Activated B cell treated with CpG ODN at 0.5 μM for 24 hours (primary cell): ENCODE data around the gene SERTAD4. TPM values are rescaled to one million over a fixed set of nuclear protein-coding genes. Genes with fewer than 3 reads are reported as not detected.
"Not testable (repeated sequence)": the region's sequence is repeated elsewhere in the genome, so short reads cannot be mapped to it uniquely, and the experiment has no call there.

Source experiments
- ATAC-seq: fragments of 200-7000 bp; cut with Tn5 transposase; one replicate; pipeline ENCODE4 v1.10.0; 2021; ENCODE audit warnings: low read depth, mild to moderate bottlenecking, moderate library complexity
- CTCF ChIA-PET: fragments of 350-600 bp; sonication (Branson Sonifier 250); formaldehyde crosslinking; loops from one replicate; lab custom pipeline; 2021; ENCODE audit warnings: antibody characterized with exemption; lab: Charles Lee
- POLR2A ChIA-PET: fragments of 350-600 bp; sonication (Branson Sonifier 250); formaldehyde crosslinking; loops from one replicate; lab custom pipeline; 2021; ENCODE audit warnings: antibody characterized with exemption; lab: Charles Lee
- DNase-seq: peaks from one replicate; pipeline ENCODE4 v3.0.0; 2022
- H3K27ac Mint-ChIP-seq: one replicate; pipeline ENCODE4 v1.8.0; 2020; ENCODE audit warnings: mixed read lengths
- H3K27me3 Mint-ChIP-seq: one replicate; pipeline ENCODE4 v1.8.0; 2021; ENCODE audit warnings: mixed read lengths
- H3K36me3 Mint-ChIP-seq: one replicate; pipeline ENCODE4 v1.8.0; 2021; ENCODE audit warnings: low read depth, mixed read lengths
- H3K4me1 Mint-ChIP-seq: one replicate; pipeline ENCODE4 v1.8.0; 2021; ENCODE audit warnings: mixed read lengths
- H3K4me3 Mint-ChIP-seq: one replicate; pipeline ENCODE4 v1.8.0; 2020; ENCODE audit warnings: mild to moderate bottlenecking, mixed read lengths
- H3K9me3 Mint-ChIP-seq: one replicate; pipeline ENCODE4 v1.8.0; 2020; ENCODE audit warnings: mixed read lengths
- intact Hi-C: fragments of 100-400 bp; cut with micrococcal nuclease; formaldehyde crosslinking; loops from one replicate; pipeline ENCODE4 v1.15.1; 2024
- total RNA-seq: library from RNA; stranded (reverse); gene quantifications from 2 replicates; pipeline ENCODE4 v1.2.3, GENCODE V29; 2022
- TF ChIP-seq, protein P1 (sequence below): fragments of 200-600 bp; IDR thresholded peaks from one replicate; pipeline ENCODE4 v1.8.0; 2022; ENCODE audit warnings: antibody characterized with exemption, mild to moderate bottlenecking

SERTAD4 gene
- total RNA-seq, 1 donor from 2014 or later, result not detected

DNA sequence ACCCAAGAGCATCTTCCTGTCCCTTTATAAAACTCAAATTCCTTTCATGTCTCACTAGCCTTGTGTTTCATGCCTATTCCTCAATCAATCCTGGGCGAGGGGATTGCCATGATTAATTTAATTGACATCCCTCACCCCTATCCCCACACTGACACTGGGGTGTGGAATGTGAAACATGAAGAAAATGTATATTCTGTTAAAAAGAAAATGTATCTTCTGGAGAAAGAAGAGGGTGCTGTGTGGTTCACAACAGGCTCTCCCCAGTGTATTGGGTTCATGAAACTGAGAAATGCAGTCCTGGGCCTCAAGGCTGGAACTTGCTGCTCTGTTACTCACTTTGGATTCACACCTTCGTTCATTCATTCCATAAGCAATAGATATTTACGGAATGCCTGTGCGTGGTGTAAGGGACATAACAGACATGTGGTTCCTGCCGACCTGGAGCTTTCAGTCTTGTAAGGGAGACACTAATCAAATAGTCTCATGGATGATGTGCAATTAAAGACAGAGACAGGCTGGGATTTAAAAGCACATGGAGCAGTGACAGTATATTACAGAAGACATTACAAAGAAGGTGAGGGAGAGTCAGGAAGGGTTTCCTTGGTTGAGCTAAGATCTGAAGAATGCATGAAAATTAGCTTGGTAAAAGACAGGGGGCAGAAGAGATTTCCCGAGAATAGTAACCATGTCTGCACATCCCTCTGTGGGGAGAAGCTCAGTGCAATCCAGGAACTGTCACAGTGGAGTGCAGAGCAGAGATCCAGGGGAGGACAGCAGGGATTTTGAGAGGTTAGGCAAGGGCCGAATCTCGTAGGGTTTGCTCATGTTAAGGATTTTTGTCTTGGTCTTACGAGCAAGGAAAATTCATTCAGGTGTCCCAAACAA lies 32.1 kb downstream of the SERTAD4 start:
- POLR2A ChIA-PET, result no interaction called here
- CTCF ChIA-PET, result no interaction called here

DNA sequence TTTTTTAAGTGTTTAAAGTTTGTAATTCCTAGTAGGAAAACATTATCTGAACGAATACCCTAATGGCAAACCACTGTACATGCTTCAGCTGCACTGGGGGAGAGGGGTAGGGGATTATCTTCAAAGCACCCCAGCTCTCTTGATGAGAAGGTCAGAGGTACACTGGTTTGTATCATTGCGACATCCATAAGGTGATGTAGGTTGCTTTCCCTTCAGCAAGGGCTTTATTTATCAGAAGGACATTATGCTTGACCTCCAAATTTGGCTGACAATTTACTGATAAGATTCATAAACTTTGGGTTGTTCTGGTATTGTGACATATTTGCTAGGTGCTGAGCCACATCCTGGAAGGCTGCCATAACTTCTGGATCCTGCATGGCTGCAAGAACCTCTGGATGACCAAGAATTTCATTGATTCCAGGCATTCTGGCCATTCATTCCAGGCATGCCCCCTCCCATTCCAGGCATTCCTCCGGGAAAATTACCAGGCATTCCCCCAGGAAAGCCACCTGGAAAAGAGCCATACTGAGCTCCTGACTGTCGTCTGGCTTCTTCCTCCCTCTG lies 32.9 kb downstream of the SERTAD4 start:
- H3K27ac Mint-ChIP-seq, CTCF ChIA-PET, H3K4me1 Mint-ChIP-seq, H3K4me3 Mint-ChIP-seq, ATAC-seq, DNase-seq, intact Hi-C loops, H3K36me3 Mint-ChIP-seq, H3K9me3 Mint-ChIP-seq, POLR2A ChIA-PET: not testable (repeated sequence)
- peaks cover 13% of the 10 kb centered on the region for H3K27me3 Mint-ChIP-seq

More for the DNA sequence above, 32.1 kb downstream of the SERTAD4 start:
- ATAC-seq (no peak), DNase-seq (no peak)
- Mint-ChIP-seq H3K27me3 (peaks cover 14% of the 10 kb centered on the region), H3K27ac (no peak overlapping the region), H3K9me3 (no peaks in the 10 kb centered on the region), H3K36me3 (no peaks in the 10 kb centered on the region), H3K4me3 (no peak overlapping the region), H3K4me1 (no peaks in the 10 kb centered on the region)
- intact Hi-C loops, result no loop called here
- TF ChIP-seq, protein P1, sequence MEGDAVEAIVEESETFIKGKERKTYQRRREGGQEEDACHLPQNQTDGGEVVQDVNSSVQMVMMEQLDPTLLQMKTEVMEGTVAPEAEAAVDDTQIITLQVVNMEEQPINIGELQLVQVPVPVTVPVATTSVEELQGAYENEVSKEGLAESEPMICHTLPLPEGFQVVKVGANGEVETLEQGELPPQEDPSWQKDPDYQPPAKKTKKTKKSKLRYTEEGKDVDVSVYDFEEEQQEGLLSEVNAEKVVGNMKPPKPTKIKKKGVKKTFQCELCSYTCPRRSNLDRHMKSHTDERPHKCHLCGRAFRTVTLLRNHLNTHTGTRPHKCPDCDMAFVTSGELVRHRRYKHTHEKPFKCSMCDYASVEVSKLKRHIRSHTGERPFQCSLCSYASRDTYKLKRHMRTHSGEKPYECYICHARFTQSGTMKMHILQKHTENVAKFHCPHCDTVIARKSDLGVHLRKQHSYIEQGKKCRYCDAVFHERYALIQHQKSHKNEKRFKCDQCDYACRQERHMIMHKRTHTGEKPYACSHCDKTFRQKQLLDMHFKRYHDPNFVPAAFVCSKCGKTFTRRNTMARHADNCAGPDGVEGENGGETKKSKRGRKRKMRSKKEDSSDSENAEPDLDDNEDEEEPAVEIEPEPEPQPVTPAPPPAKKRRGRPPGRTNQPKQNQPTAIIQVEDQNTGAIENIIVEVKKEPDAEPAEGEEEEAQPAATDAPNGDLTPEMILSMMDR, result no peak

DNA sequence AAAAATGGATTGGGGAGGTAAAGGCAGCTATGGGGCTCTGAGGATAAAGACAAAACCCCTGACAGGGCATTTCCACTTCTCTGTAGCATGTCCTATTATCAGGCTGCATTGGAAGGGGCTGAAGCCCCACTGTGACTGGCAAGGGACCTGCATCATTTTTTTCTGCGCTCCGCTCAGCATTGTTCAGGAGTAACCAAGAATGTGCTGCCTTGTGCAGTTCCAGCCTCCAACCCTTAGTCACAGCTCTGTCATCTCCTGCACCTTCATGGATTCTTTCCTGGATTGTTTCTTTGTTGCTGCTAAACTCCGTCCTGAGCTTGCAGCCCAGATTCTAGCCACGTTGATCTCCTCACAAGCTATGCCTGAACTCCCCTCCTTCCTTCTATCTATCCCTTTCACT lies 37.4 kb downstream of the SERTAD4 start:
- Mint-ChIP-seq H3K4me1 (no peaks in the 10 kb centered on the region), H3K36me3 (no peaks in the 10 kb centered on the region), H3K27ac (no peak overlapping the region), H3K27me3 (peaks cover 18% of the 10 kb centered on the region), H3K4me3 (no peak overlapping the region), H3K9me3 (no peaks in the 10 kb centered on the region)
- CTCF ChIA-PET, result no interaction called here
- intact Hi-C loops, result no loop called here
- DNase-seq, result no peak
- POLR2A ChIA-PET, result no interaction called here
- no peak for ATAC-seq
- TF ChIP-seq, protein P1, result no peak

DNA sequence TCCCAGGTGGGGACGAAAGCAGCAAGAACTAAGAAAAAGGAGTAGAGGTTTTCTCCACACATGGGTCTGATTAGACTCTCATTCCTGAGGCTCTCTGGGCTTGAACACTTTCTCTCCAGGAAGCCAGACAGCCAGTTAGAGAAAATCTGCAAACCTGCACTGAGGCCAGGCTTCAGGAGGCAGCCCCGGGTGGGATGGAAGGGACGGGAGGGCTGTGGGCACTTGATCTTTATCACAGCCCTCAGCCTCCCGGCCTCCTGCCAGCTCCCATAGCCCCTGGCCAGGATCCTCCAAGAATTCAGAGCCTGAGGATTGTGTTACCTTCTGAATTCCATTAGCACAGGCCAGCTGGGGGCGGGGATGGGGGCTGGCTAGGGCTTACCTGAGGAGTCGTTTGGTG lies 40.1 kb downstream of the SERTAD4 start:
- no peaks in the 10 kb centered on the region for H3K36me3 Mint-ChIP-seq
- intact Hi-C loops, result no loop called here
- ATAC-seq (no peak), DNase-seq (no peak)
- no peak overlapping the region for H3K4me3 Mint-ChIP-seq
- POLR2A ChIA-PET, result no interaction called here
- CTCF ChIA-PET, result no interaction called here
- H3K4me1 Mint-ChIP-seq, result no peaks in the 10 kb centered on the region
- H3K27me3 Mint-ChIP-seq, result peaks cover 14% of the 10 kb centered on the region
- no peak overlapping the region for H3K27ac Mint-ChIP-seq
- H3K9me3 Mint-ChIP-seq, result no peaks in the 10 kb centered on the region
- TF ChIP-seq, protein P1, result no peak

DNA sequence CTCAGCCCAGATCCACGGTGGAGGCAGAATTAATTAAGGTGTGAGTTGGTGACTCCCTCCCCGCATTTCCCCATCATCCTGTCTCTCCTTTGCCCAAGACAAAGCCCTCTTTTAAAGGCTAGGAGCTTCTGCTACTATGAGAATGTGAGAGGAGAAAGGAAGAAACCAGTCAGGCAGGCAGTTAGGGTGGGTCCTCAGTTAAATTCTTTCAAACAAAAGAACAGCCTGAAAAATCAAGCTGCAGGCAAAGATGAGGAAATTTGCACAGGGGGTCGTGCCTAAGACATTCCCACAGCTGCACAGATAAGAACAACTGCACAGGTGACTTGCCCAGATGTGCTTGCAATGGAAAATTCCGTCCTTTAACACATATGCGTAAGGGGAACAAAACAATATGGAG lies 47.6 kb downstream of the SERTAD4 start:
- ChIA-PET POLR2A (no interaction called here), CTCF (no interaction called here)
- H3K27me3 Mint-ChIP-seq, result peaks cover 24% of the 10 kb centered on the region
- H3K4me3 Mint-ChIP-seq, result no peak overlapping the region
- intact Hi-C loops, result no loop called here
- TF ChIP-seq, protein P1, result no peak
- H3K9me3 Mint-ChIP-seq, result peaks cover 13% of the 10 kb centered on the region
- no peak for DNase-seq
- no peaks in the 10 kb centered on the region for H3K4me1 Mint-ChIP-seq
- H3K36me3 Mint-ChIP-seq, result no peaks in the 10 kb centered on the region
- ATAC-seq, result no peak
- H3K27ac Mint-ChIP-seq, result no peak overlapping the region
